Endothelial cell of umbilical vein (primary cell): Measurements from ENCODE around the gene RBM42.

Experiments used
- CTCF ChIP-seq, 2 donors: IDR thresholded peaks; 1 replicate in 1 of 2; 2 replicates in 1 of 2; pipeline ENCODE4 v1.5.1; 2011; ENCODE audit warnings: low read length in 2 of 2, mild to moderate bottlenecking in 2 of 2, moderate library complexity in 2 of 2, control low read depth in 1 of 2, inconsistent platforms in 1 of 2, low read depth in 1 of 2; ENCODE audit not compliant: insufficient read depth in 1 of 2; ENCODE audit errors: extremely low read depth in 1 of 2
- EZH2 ChIP-seq: IDR thresholded peaks from 2 replicates; pipeline ENCODE4 v1.6.1; 2012; ENCODE audit warnings: borderline replicate concordance, low read depth, mild to moderate bottlenecking, moderate library complexity, low read length, inconsistent platforms; ENCODE audit not compliant: severe bottlenecking
- JUN ChIP-seq: IDR thresholded peaks from 2 replicates; pipeline ENCODE4 v1.6.1; 2011; ENCODE audit warnings: borderline replicate concordance, low read depth; ENCODE audit not compliant: insufficient read length, insufficient read depth
- MAX ChIP-seq: IDR thresholded peaks from 2 replicates; pipeline ENCODE4 v1.6.1; 2011; ENCODE audit not compliant: insufficient read depth, insufficient read length
- POLR2A ChIP-seq: IDR thresholded peaks from 2 replicates; pipeline ENCODE4 v1.6.1; 2012; ENCODE audit warnings: low read depth, mild to moderate bottlenecking, control low read depth, low read length
- POLR2AphosphoS5 ChIP-seq: IDR thresholded peaks from 2 replicates; pipeline ENCODE4 v1.6.1; 2012; ENCODE audit warnings: low read depth, mild to moderate bottlenecking, control low read depth, low read length, moderate library complexity; ENCODE audit not compliant: insufficient read depth

GRCh38 chr19:35623327-35624010, 5.4 kb upstream of the RBM42 start:
- TF ChIP-seq CTCF (IDR thresholded peaks at IDR 0.05; ENCODE audit: extremely low read depth in 1 of 2, insufficient read depth in 1 of 2, low read depth in 1 of 2, low read length in 2 of 2): no peak
- no peak for TF ChIP-seq POLR2A
- TF ChIP-seq MAX: no peak
- no peak for TF ChIP-seq POLR2AphosphoS5
- no peak for TF ChIP-seq EZH2
- TF ChIP-seq JUN: no peak
